HFFc6 (cell line): ENCODE measurements around the gene RAB28. TPM values are rescaled to one million over a fixed set of nuclear protein-coding genes. Genes with fewer than 3 reads are reported as not detected.

Experiments used
- DNase-seq: peaks from one replicate; pipeline ENCODE4 v3.0.0-alpha.2; 2018
- H3K27ac Mint-ChIP-seq: 2 replicates; pipeline ENCODE4 v1.8.0; 2020; ENCODE audit warnings: mild to moderate bottlenecking, mixed read lengths
- H3K27me3 Mint-ChIP-seq: 2 replicates; pipeline ENCODE4 v1.8.0; 2021; ENCODE audit warnings: mild to moderate bottlenecking, moderate library complexity, mixed read lengths; ENCODE audit not compliant: insufficient read depth
- H3K36me3 Mint-ChIP-seq: 2 replicates; pipeline ENCODE4 v1.8.0; 2021; ENCODE audit warnings: low read depth, mixed read lengths
- H3K4me1 Mint-ChIP-seq: 2 replicates; pipeline ENCODE4 v1.8.0; 2020; ENCODE audit warnings: low read depth, mixed read lengths
- H3K4me3 Mint-ChIP-seq: 2 replicates; pipeline ENCODE4 v1.8.0; 2020; ENCODE audit warnings: mild to moderate bottlenecking, moderate library complexity, mixed read lengths
- H3K9me3 Mint-ChIP-seq: 2 replicates; pipeline ENCODE4 v1.8.0; 2020; ENCODE audit warnings: mild to moderate bottlenecking, mixed read lengths
- total RNA-seq, 6 experiments: library from RNA; stranded (reverse); fragmentation: NEBNext Ultra II Directional; extraction: Animal tissue kit (Norgen Biotek cat#: 25700); gene quantifications; 2 replicates in 1 of 6; 3 replicates in 5 of 6; pipeline ENCODE4 v1.2.3, GENCODE V29; 2021
- TF ChIP-seq, protein P1 (sequence below): fragments of 200-600 bp; sonication (generic); IDR thresholded peaks from 2 replicates; pipeline ENCODE4 v1.5.0; 2021; ENCODE audit warnings: antibody characterized with exemption, mild to moderate bottlenecking

RAB28 gene
- total RNA-seq, 6 experiments from 2014 or later: 11.4 to 13.1 (median 12.4) TPM

DNA sequence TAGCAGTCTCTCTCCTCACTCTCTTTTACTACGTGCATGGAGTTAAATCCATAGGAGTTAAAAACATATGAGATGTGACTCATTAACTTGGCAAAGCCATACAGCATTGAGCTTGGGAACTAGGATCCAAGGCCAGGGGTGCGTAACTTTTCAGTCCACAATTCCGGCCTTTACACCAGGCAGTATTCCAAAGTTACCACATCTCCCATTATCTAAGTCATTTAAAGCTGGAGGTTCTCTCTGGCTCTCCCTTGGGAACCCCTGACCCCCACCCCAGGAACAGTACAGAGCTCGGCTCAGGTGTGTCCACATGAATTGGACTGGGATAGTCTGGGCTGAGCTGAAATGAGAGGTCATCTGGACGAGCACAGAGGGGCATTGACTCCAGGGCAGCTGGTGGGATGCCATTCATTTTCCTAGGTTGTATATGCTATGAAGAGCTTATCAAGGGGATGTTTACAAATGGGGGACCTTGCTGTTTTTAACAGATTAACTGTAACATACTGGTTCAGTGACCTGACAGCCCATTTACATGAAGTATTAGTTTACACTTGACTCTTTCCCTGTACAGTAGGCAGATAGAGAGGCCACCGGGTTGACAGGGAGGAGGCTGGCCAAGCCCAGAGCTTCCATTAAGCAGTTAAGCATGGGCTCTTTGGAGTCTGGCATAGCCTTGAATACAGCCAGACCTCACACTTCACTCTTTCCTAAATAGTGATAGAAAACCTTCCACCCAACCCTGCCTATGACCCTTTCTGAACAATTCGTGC lies 128.8 kb downstream of the RAB28 start:
- H3K9me3 Mint-ChIP-seq: no peaks in the 10 kb centered on the region
- no peaks in the 10 kb centered on the region for H3K4me1 Mint-ChIP-seq
- TF ChIP-seq, protein P1, sequence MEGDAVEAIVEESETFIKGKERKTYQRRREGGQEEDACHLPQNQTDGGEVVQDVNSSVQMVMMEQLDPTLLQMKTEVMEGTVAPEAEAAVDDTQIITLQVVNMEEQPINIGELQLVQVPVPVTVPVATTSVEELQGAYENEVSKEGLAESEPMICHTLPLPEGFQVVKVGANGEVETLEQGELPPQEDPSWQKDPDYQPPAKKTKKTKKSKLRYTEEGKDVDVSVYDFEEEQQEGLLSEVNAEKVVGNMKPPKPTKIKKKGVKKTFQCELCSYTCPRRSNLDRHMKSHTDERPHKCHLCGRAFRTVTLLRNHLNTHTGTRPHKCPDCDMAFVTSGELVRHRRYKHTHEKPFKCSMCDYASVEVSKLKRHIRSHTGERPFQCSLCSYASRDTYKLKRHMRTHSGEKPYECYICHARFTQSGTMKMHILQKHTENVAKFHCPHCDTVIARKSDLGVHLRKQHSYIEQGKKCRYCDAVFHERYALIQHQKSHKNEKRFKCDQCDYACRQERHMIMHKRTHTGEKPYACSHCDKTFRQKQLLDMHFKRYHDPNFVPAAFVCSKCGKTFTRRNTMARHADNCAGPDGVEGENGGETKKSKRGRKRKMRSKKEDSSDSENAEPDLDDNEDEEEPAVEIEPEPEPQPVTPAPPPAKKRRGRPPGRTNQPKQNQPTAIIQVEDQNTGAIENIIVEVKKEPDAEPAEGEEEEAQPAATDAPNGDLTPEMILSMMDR: no peak
- no peak overlapping the region for H3K4me3 Mint-ChIP-seq
- H3K36me3 Mint-ChIP-seq: peaks cover 16% of the 10 kb centered on the region
- H3K27ac Mint-ChIP-seq: no peak overlapping the region
- no peaks in the 10 kb centered on the region for H3K27me3 Mint-ChIP-seq
- no peak for DNase-seq

DNA sequence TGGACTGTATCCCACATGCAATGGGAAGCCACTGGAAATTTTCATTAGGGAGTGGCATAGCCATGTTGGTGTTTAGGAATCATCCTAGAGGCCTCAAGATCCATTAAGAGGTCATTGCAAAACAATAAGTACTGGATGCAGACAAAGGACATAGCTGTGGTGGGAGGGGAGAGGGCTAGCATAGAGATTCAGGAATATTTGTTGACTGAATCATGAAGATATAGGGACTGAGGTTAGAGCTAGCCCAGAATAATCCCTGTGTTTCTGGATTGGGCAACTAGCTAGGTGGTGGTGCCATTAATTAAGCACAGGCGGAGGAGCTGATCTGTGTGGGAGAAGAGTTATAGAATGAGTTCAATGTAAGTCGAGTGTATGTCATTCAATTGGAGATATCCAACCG lies 135.0 kb downstream of the RAB28 start:
- peak; percentile 9 for DNase-seq
- TF ChIP-seq, protein P1: no peak
- Mint-ChIP-seq H3K36me3 (peaks cover 16% of the 10 kb centered on the region), H3K9me3 (no peaks in the 10 kb centered on the region; the same call in 1 of the 2 replicates), H3K4me3 (no peak overlapping the region), H3K27ac (no peak overlapping the region; the same call in 1 of the 2 replicates), H3K27me3 (no peaks in the 10 kb centered on the region), H3K4me1 (peaks cover 35% of the 10 kb centered on the region)

GRCh38 chr4:13348216-13348615 lies 135.9 kb downstream of the RAB28 start:
- Mint-ChIP-seq H3K36me3 (peaks cover 13% of the 10 kb centered on the region), H3K9me3 (no peaks in the 10 kb centered on the region; the same call in 1 of the 2 replicates), H3K27me3 (no peaks in the 10 kb centered on the region), H3K27ac (peak overlapping the region; percentile 63), H3K4me1 (peaks cover 35% of the 10 kb centered on the region), H3K4me3 (peak overlapping the region; percentile 29)
- no peak for DNase-seq
- TF ChIP-seq, protein P1: no peak

GRCh38 chr4:13347517-13348125 lies 136.5 kb downstream of the RAB28 start:
- Mint-ChIP-seq H3K27me3 (no peaks in the 10 kb centered on the region), H3K36me3 (peaks cover 7% of the 10 kb centered on the region), H3K27ac (peak overlapping the region; percentile 63), H3K4me1 (peaks cover 35% of the 10 kb centered on the region), H3K9me3 (no peaks in the 10 kb centered on the region; the same call in 1 of the 2 replicates), H3K4me3 (peak overlapping the region; percentile 29)
- DNase-seq: peak; percentile 52
- TF ChIP-seq, protein P1: no peak

- H3K36me3 Mint-ChIP-seq: no peaks in the 10 kb centered on the region; the same call in 1 of the 2 replicates
- no peak overlapping the region for H3K27ac Mint-ChIP-seq
- DNase-seq: no peak
- TF ChIP-seq, protein P1: no peak
- H3K4me1 Mint-ChIP-seq: peaks cover 31% of the 10 kb centered on the region
- no peaks in the 10 kb centered on the region for H3K27me3 Mint-ChIP-seq
- H3K9me3 Mint-ChIP-seq: no peaks in the 10 kb centered on the region; the same call in 1 of the 2 replicates
- H3K4me3 Mint-ChIP-seq: no peak overlapping the region
Observed at GRCh38 chr4:13344216-13344615, 139.9 kb downstream of the RAB28 start.
